IMR-90 (cell line): Measurements from ENCODE around the gene YJEFN3.

Source experiments
- BHLHE40 ChIP-seq: fragments of 150-350 bp; IDR thresholded peaks from 2 replicates; pipeline ENCODE4 v1.6.1; 2016; ENCODE audit warnings: mild to moderate bottlenecking, low read depth, low read length
- MXI1 ChIP-seq: IDR thresholded peaks from 2 replicates; pipeline ENCODE4 v1.6.1; 2012; ENCODE audit warnings: low read depth, mild to moderate bottlenecking, low read length, moderate library complexity, borderline replicate concordance
- POLR2A ChIP-seq: IDR thresholded peaks from 2 replicates; pipeline ENCODE4 v1.6.1; 2012; ENCODE audit warnings: mild to moderate bottlenecking, low read depth, low read length
- TF ChIP-seq, protein P1 (sequence below): conservative IDR thresholded peaks from 2 replicates; pipeline ENCODE4 v1.5.1; 2012; ENCODE audit warnings: mild to moderate bottlenecking, low read depth, low read length, improper control_type of control experiment

DNA sequence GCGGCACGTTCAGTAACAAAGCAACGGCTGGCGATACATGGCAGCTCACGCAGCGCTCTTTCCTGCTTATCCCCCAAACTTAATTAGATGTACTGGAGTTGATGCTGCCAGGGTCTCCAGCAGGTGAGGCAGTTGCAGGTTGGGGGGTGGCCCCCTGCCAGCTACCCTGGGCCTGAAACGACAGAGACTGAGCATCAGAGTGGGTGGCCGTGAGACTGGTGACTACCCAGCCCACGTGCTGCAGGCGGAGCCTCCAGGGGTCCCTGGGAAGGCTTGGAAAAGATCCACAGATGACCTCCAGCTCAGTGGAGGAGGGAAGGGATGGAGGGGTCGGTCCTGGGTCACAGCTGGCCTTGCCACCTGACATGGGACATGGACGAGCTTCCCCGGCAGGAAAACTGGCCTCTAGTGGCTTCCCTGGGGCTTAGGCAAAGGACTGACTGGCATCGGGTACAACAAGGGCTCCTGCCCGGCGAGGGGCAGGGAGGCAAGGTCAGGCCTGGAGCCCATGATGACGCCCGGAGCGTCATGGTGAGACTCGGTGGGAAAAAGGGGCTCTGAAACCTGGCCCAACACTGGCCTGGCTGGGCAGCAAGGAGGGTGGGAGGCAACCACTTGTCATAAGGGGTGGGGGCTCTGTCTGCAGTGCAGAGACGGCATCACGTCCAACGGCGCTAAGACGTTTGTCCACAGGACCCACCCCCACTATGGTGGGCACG lies 33.4 kb downstream of the YJEFN3 start:
- no peak for TF ChIP-seq POLR2A
- TF ChIP-seq MXI1: no peak
- TF ChIP-seq, protein P1, sequence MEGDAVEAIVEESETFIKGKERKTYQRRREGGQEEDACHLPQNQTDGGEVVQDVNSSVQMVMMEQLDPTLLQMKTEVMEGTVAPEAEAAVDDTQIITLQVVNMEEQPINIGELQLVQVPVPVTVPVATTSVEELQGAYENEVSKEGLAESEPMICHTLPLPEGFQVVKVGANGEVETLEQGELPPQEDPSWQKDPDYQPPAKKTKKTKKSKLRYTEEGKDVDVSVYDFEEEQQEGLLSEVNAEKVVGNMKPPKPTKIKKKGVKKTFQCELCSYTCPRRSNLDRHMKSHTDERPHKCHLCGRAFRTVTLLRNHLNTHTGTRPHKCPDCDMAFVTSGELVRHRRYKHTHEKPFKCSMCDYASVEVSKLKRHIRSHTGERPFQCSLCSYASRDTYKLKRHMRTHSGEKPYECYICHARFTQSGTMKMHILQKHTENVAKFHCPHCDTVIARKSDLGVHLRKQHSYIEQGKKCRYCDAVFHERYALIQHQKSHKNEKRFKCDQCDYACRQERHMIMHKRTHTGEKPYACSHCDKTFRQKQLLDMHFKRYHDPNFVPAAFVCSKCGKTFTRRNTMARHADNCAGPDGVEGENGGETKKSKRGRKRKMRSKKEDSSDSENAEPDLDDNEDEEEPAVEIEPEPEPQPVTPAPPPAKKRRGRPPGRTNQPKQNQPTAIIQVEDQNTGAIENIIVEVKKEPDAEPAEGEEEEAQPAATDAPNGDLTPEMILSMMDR: no peak
- no peak for TF ChIP-seq BHLHE40
